PFSK-1 (cell line): ENCODE results near the gene SLC25A25.

ENCODE experiments used
- FOXP2 ChIP-seq: optimal IDR thresholded peaks from 2 replicates; pipeline ENCODE3; 2011; ENCODE audit warnings: borderline replicate concordance, control low read depth, inconsistent platforms; ENCODE audit not compliant: insufficient read depth; ENCODE audit errors: extremely low read length, extremely low read depth
- POLR2AphosphoS5 ChIP-seq: IDR thresholded peaks from 2 replicates; pipeline ENCODE4 v1.6.1; 2012; ENCODE audit warnings: low read depth, mild to moderate bottlenecking, control low read depth, low read length, moderate library complexity
- SIN3A ChIP-seq: IDR thresholded peaks from 2 replicates; pipeline ENCODE4 v1.6.1; 2012; ENCODE audit warnings: mild to moderate bottlenecking, low read length, moderate library complexity, borderline replicate concordance; ENCODE audit not compliant: insufficient read depth
- TAF1 ChIP-seq: IDR thresholded peaks from 2 replicates; pipeline ENCODE4 v1.6.1; 2012; ENCODE audit warnings: low read length, control low read depth, borderline replicate concordance; ENCODE audit not compliant: insufficient read depth
- TF ChIP-seq, protein P1 (sequence below), 2 experiments: IDR thresholded peaks; 2 replicates each; pipeline versions ENCODE4 v1.6.1 to v1.8.0; 2011 to 2012; ENCODE audit warnings: low read depth in 2 of 2, low read length in 2 of 2, control low read depth in 1 of 2, inconsistent platforms in 1 of 2, mild to moderate bottlenecking in 1 of 2, moderate library complexity in 1 of 2; ENCODE audit not compliant: insufficient read depth in 1 of 2

SLC25A25 gene

DNA sequence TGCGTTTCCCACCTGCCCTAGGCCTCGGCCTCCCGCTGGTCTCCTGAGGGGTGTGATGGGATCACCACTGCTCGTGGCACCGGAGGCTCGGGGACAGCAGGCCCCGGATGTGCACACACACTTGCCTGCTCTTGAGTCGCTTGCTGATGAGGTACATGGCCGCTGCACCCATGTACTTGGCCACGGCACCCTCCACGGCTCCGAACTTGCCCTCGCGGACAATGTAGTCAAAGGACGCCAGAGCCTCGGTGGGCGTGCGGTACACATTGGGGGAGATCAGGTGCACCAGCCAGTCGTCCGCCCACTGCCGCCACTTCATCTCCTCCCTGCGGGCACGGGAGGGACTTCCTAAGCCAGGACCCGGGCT, 54.8 kb downstream of the SLC25A25 start:
- TF ChIP-seq POLR2AphosphoS5 (no peak), SIN3A (no peak), FOXP2 (no peak), TAF1 (no peak)
- TF ChIP-seq, protein P1, sequence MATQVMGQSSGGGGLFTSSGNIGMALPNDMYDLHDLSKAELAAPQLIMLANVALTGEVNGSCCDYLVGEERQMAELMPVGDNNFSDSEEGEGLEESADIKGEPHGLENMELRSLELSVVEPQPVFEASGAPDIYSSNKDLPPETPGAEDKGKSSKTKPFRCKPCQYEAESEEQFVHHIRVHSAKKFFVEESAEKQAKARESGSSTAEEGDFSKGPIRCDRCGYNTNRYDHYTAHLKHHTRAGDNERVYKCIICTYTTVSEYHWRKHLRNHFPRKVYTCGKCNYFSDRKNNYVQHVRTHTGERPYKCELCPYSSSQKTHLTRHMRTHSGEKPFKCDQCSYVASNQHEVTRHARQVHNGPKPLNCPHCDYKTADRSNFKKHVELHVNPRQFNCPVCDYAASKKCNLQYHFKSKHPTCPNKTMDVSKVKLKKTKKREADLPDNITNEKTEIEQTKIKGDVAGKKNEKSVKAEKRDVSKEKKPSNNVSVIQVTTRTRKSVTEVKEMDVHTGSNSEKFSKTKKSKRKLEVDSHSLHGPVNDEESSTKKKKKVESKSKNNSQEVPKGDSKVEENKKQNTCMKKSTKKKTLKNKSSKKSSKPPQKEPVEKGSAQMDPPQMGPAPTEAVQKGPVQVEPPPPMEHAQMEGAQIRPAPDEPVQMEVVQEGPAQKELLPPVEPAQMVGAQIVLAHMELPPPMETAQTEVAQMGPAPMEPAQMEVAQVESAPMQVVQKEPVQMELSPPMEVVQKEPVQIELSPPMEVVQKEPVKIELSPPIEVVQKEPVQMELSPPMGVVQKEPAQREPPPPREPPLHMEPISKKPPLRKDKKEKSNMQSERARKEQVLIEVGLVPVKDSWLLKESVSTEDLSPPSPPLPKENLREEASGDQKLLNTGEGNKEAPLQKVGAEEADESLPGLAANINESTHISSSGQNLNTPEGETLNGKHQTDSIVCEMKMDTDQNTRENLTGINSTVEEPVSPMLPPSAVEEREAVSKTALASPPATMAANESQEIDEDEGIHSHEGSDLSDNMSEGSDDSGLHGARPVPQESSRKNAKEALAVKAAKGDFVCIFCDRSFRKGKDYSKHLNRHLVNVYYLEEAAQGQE (IDR thresholded peaks at IDR 0.05; ENCODE audit: insufficient read depth in 1 of 2, low read depth in 2 of 2, low read length in 2 of 2), result no peak

DNA sequence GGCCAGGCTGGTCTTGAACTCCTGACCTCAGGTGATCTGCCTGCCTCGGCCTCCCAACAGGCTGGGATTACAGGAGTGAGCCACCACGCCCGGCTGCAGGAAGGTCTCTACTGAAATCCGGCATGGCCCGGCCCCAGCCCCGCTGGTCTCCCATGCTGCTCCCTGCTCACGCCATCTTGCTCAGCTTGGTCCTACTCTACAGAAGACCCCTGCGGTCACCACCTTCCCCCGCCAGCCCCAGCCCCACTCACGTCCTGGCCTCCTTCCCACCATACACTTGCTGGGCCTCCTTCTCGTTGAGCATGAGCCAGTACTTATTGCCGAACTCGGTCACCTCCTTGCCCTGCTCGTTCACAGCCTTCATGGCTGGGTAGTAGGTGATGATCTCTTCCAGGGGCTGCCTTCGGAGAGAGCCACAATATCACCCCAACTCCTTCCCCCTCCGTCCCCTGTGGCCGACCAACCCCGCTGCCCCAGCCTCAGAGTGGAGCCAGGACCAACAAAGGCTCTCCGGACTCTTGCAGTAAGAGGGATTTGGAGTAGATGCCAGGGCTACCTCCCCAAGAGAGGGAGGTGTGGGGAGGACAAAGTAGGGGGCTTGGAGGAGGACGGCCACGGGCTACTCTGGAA, 55.5 kb downstream of the SLC25A25 start:
- TF ChIP-seq SIN3A, result no peak
- TF ChIP-seq, protein P1 (IDR thresholded peaks at IDR 0.05; ENCODE audit: insufficient read depth in 1 of 2, low read depth in 2 of 2, low read length in 2 of 2), result no peak
- TF ChIP-seq POLR2AphosphoS5, result no peak
- no peak for TF ChIP-seq TAF1
- TF ChIP-seq FOXP2, result no peak

DNA sequence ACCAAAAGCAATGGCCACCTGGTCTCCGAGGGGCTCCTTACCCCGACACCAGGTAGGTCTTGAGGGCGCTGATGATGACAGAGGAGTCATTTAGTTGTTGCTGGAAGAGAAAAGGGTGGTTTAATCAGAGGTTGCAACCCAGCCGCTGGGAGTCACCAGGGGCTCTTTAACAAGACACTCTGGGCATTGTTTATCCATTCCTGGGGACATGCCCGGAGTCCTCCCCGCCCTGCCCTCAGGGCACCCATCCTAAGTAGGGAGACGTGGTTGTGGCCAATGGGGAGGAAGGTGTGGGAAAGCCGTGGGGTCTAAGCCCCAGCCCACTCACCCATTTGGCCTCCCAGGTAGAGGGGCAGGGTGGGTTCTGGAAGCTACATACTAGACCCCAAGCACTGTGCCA, 56.4 kb downstream of the SLC25A25 start:
- TF ChIP-seq TAF1, result no peak
- TF ChIP-seq POLR2AphosphoS5, result no peak
- TF ChIP-seq, protein P1 (IDR thresholded peaks at IDR 0.05; ENCODE audit: insufficient read depth in 1 of 2, low read depth in 2 of 2, low read length in 2 of 2), result no peak
- no peak for TF ChIP-seq SIN3A
- TF ChIP-seq FOXP2, result no peak

DNA sequence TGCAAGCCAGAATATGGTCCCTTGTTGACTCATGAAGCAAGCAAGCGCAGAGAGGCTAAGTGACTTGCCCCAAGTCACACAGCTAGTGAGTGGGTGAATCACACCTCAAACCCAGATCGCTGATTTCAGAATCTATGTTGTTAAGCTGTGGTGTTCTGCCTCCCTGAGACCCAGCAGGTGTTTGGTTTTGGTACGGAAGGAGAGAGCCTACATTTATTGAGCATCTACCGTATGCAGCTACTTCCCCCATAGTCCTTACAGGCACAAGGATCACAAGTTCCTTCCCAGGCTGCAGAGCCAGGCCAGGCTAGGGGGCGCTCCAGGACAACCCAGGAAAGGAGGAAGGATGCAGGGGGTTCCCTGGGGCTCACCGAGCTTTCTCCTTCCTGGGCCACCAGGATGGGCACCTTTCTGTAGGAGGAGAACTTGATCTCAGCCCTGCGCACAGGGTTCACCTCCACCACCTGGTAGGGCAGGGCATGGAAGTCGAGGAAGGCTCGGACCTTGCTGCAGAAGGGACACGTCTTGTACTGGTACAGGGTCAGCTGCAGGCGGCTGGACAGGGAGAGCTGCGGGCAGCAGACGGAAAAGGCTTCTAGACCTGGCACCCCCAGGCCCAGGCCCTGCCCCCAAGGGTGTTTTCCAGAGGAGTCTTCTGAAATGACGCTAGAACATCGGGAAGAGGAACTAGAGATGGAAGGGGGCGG, 57.0 kb downstream of the SLC25A25 start:
- TF ChIP-seq TAF1 (no peak), SIN3A (no peak), POLR2AphosphoS5 (no peak), FOXP2 (no peak)
- TF ChIP-seq, protein P1 (IDR thresholded peaks at IDR 0.05; ENCODE audit: insufficient read depth in 1 of 2, low read depth in 2 of 2, low read length in 2 of 2), result no peak
